Measurements from ENCODE around the gene TSSK2.
"Not testable (repeated sequence)": the region's sequence is repeated elsewhere in the genome, so short reads cannot be mapped to it uniquely, and the experiment has no call there.

TSSK2 gene

DNA sequence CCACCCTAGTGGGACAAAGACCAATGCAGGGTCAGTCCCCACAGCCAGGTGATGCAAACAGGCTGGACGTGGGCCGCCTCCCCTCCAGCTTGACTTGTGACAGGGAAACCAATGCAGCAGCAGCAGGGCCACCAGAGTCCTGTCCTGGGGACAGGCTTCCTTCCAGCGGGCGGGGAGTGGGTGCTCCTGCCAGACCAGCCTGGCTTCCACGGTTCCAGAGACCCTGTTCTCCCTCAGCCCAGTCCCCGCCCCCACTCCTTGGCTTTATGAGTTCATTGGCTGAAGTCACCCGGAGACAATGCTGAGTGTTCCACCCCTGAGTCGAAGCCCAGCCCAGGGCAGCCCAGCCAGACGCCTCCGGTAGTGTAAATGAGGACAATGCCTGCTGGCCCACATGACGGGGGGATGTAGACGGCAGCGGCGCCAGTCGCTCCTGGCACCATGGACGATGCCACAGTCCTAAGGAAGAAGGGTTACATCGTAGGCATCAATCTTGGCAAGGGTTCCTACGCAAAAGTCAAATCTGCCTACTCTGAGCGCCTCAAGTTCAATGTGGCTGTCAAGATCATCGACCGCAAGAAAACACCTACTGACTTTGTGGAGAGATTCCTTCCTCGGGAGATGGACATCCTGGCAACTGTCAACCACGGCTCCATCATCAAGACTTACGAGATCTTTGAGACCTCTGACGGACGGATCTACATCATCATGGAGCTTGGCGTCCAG is at the start of gene TSSK2:
Gene TSSK2 (plus strand): TSS at position 350 of the 726 bp plus-strand sequence. CDS start 92 bp downstream, at position 442.
- in situ Hi-C loops (cut with HindIII; ENCODE audit: low sequenced_read_pairs): no loop called here

- in situ Hi-C loops (cut with HindIII; ENCODE audit: low sequenced_read_pairs): no loop called here
These were observed 49.8 kb upstream of the TSSK2 start for GRCh38 chr22:19081351-19081750.

DNA sequence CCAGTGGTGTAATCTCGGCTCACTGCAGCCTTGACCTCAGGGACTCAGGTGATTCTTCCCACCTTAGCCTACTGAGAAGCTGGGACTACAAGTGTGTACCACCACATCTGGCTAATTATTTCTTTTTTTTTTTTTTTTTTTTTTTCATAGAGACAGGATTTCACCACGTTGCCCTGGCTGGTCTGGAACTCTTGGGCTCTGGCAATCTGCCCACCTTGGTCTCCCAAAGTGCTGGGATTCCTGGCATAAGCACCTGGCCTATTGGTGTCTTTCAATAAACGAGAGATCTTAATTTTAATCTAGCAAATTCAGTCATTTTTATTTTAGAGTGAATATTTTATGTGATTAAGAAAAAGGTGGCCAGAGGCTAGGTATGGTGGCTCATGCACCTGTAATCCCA is 49.0 kb upstream of the TSSK2 start:
- in situ Hi-C loops (cut with HindIII; ENCODE audit: low sequenced_read_pairs): no loop called here

GRCh38 chr22:19082793-19083192 is 48.3 kb upstream of the TSSK2 start:
- in situ Hi-C loops (cut with HindIII; ENCODE audit: low sequenced_read_pairs): no loop called here

GRCh38 chr22:19084126-19084525 is 47.0 kb upstream of the TSSK2 start:
- in situ Hi-C loops (cut with HindIII; ENCODE audit: low sequenced_read_pairs): not testable (repeated sequence)

- in situ Hi-C loops (cut with HindIII; ENCODE audit: low sequenced_read_pairs): not testable (repeated sequence)
These were observed 46.5 kb upstream of the TSSK2 start for GRCh38 chr22:19084586-19084985.

GRCh38 chr22:19085233-19085718 is 45.8 kb upstream of the TSSK2 start:
- in situ Hi-C loops (cut with HindIII; ENCODE audit: low sequenced_read_pairs): no loop called here

DNA sequence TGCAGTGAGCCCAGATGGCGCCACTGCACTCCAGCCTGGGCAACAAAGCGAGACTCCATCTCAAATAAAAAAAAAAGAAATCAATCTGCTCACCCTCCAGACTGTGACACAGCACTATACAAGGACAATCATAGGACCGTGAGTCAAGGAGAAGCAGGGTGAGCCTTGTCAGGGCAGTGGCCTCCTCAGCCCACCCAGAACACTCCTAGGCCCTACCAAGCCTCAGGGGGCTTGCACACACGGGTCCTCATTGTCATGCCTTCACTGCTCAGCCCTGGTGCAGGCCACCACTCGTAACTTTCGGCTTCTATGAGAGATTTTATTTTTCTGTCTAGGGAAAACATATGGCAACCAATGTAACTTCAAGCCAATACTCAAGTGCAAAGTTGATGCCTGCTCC is 44.7 kb upstream of the TSSK2 start:
- in situ Hi-C loops (cut with HindIII; ENCODE audit: low sequenced_read_pairs): no loop called here

GRCh38 chr22:19086896-19087295 is 44.2 kb upstream of the TSSK2 start:
- in situ Hi-C loops (cut with HindIII; ENCODE audit: low sequenced_read_pairs): no loop called here

DNA sequence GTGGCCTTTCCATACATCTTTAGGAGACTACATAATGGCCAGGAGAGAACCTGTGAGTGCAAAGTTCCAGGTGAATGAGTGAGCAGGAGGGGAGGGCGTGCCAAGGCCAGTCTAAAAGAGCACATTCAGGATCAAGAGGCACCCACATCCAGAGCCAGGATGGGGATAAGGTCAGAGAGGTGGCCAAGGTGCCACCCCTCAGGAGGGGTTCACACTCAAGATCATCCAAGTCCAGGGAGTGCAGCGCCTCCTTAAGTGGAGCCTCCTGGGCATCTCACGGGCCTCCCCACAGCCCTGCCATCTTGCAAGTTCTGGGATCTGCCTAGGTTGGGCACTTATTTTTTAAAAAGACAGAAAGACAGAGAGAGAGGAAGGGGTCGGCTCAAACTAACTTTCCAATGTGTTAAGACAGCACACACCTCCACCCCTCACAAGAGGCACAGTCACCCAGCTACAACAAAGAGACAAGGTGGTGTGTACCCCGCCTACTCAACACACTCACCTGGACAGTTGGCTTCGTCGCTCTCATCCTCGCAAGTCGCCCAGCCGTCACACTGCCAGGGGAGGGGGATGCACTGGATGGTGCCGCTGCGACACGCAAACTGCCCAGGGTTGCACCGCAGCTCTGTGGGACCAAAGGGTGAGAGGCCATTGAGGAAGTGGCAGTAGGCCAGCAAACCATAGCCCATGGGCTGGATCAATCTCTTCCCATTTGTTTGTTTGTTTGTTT is 42.1 kb upstream of the TSSK2 start:
- in situ Hi-C loops (cut with HindIII; ENCODE audit: low sequenced_read_pairs): no loop called here

DNA sequence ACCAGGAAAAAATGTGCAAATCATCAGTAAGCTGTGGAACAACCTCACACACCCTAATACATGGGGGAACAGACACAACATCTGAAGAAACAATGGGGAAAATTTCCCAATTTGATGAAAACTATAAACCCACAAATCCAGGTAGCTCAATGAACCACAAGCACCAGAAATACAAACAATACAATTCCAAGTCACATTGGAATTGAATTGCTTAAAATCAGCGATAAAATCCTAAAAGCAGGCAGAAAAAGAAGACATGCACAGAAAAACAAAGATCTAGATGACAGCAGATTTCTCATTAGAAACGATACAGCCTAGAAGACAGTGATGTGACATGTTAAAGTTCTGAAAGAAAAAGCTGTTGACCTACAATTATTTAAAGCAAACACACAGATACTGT is 40.9 kb upstream of the TSSK2 start:
- in situ Hi-C loops (cut with HindIII; ENCODE audit: low sequenced_read_pairs): no loop called here

DNA sequence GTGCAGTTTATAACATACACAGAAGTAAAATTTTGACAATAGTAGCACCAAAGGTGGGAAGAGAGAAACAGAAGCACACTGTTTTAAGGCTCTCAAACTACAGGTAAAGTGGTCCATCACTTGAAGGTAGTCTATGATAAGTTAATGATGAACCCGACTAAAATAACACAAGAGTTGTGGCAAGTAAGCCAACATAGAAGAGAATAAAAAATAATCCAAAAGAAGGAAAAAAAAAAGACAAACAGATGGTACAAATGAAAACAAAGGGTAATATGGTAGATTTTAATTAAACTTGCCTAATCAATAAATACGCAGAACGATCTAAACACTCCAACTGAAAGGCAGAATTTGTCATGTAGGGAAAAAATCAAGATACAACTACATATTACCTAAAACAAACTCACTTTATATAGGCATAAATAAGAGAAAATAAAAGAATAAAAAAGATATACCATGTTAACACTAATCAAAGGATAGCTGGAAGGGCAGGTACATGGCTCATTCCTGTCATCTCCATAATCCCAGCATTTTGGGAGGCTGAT is 40.5 kb upstream of the TSSK2 start:
- in situ Hi-C loops (cut with HindIII; ENCODE audit: low sequenced_read_pairs): no loop called here

DNA sequence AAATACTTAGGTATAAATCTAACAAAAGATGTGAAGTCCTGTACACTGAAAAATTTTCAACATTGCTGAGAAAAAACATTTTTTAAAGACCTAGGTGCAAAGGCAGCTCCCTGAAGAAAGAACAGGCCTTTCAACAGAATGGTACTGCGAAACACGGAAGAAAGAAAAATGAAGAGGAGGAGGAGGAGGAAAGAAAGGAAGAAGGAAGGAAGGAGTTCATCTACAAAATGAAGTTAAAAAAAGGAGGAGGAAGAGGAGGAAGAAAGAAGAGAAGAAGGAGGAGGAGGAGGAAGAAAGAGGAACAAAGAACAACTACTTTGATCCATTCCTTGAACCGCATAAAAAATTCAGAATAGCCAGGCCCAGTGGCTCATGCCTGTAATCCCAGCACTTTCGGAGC is 38.4 kb upstream of the TSSK2 start:
- in situ Hi-C loops (cut with HindIII; ENCODE audit: low sequenced_read_pairs): no loop called here

DNA sequence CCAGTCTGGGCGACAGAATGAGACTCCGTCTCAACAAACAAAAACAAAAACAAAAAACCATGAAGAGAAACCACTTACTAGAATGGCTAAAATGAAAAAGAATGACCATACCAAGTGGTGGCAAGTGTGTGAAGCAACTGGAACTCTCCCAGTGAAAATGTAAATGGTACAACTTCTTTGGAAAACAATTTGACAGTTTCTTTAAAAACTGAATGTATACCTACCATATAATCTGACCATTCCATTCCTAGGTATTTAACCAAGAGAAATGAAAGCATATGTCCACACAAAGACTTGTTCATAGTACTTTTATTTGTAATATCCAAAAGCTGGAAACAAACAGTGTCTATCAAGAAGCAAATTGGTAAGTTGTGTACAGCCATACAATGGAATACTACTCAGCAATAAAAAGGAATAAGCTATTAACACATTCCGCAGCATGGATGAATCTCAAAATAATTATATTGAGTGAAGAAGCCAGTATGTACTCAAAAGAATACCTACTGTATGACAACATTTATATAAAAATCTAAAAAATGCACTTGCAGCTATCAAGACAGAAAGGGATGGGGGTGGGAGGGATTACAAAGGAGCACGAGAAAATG is 36.6 kb upstream of the TSSK2 start:
- in situ Hi-C loops (cut with HindIII; ENCODE audit: low sequenced_read_pairs): no loop called here

DNA sequence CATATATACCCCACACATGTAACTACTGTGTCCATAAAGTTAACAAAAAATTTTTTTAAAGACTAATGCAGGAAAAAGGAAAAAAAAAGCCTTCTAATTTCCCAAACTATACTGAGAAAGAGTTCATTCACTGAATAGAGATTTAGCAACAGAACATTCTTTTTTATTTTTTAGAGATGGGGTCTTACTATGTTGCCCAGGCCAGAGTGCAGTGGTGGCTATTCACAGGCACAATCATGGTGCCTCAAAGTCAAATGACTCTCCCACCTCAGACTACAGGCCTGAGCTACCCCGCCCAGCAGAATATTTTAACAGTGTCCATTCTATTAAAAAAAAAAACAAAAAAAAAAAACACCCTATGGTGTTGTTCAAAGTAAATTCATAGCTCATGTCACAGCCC is 34.6 kb upstream of the TSSK2 start:
- in situ Hi-C loops (cut with HindIII; ENCODE audit: low sequenced_read_pairs): no loop called here

DNA sequence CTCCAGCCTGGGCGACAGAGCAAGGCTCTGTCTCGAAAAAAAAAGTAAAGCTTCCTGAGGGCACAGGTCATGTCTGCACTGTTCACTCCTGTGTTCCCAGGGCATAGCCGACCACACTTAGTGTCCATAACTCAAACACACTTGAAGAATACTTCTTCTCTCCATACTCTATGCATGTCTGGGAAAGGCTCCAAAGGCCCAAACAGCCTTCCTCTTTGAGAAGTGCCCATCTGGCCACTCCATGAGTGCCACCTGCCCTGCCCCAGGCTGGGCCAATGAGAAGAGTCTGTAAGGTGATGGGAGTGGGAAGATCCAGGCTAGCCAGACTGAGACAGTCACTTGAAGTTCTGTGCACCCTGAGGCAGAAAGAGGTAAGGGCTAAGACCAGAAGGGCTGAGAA is 33.6 kb upstream of the TSSK2 start:
- in situ Hi-C loops (cut with HindIII; ENCODE audit: low sequenced_read_pairs): no loop called here

DNA sequence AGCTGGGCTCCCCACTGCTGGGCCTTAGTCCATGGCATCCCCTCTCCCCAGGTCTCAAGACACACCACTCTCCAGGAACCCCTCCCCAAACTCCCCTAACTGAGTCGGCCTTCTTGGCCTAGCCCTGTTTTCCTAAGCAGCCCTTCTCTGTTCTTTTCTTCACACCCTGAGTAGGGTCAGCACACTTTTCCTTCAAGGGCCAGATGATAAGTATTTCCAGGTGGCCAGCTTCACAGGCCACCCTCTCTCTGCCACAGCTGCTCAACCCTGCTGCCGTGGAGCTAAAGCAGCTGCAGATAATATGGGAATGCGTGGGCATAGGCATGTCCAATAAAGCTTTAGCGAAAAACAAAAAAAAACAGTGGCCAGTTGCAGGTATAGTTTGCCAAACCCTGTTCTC is 33.0 kb upstream of the TSSK2 start:
- in situ Hi-C loops (cut with HindIII; ENCODE audit: low sequenced_read_pairs): no loop called here

DNA sequence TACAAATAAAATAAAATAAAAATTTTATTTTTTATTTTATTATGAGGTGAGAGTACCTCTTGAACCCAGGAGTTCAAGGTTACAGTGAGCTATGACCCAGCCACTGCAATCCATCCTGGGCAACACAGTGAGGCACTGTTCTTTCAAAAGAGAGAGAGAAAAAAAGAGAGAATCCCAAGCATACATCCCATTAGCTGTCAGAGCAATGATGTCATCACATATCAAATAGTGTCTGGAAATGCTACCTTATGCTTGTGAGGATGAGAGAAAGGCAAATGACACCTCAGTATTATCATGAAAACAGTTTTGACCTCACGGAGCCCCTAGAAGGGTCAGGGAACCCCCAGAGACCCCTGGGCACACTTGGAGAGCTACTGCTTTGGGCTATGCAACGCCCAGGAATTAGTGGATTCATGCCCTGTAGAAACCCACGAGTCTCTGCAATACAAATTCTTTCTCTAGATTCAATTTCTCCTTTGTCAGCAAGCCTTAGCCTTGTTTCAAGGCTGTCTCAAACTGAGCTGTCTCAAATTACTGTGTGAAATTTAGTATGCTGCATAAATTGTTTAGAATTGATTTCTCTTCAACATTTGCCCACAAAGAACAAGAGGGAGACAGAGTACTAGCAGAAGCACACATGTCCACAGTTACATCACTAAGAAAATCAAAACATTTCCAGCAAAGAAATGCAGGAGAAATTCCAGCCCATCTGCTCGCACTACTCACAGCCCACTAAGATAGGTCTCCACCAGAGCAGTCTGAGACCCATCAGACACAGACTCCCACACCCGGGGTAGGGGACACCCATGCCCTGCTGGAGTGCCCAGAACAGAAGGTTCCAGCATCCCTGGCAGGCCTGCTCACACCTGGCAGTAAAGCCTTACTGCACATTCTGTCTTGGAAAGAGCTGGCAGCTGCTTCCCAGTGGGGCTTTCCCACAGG is 27.0 kb upstream of the TSSK2 start:
- in situ Hi-C loops (cut with HindIII; ENCODE audit: low sequenced_read_pairs): no loop called here

DNA sequence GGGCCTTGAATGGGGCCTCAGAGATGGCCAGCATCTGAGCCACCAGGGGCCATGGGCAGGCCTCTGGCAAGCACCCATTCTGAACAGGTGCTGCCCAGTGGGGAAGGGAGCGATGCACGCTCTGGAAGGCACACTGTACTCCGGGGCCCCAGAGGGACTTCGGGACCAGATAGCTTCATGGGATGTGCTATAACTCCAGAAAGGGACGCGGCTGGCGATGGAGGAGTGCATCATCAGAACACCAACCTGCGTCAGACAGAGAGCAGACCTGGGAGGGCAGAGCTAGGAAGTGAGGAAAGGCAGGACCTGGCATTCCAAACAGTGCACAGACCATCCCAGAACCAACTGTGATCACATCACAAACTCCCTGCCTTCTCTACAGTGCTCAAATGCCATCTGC is 25.7 kb upstream of the TSSK2 start:
- in situ Hi-C loops (cut with HindIII; ENCODE audit: low sequenced_read_pairs): no loop called here

Measured in endothelial cell of hepatic sinusoid (primary cell).